HepG2 (cell line): ENCODE data around the gene TM4SF5. TPM values are rescaled to one million over a fixed set of nuclear protein-coding genes. Genes with fewer than 3 reads are reported as not detected.

Experiments
- ATF7 ChIP-seq, 2 experiments: fragments of 450-650 bp in 1 of 2; sonication (generic) in 1 of 2; formaldehyde crosslinking in 1 of 2; IDR thresholded peaks; 2 replicates each; pipeline versions ENCODE4 v1.4.0 to v1.6.1; 2016 to 2020; ENCODE audit warnings: antibody characterized with exemption in 1 of 2, mild to moderate bottlenecking in 1 of 2, missing genetic modification reagents in 1 of 2
- KAT7 ChIP-seq: IDR thresholded peaks from 2 replicates; pipeline ENCODE4 v1.6.1; 2018; ENCODE audit warnings: borderline replicate concordance, missing compliant biosample characterization
- MTF2 ChIP-seq: sonication (generic); formaldehyde crosslinking; IDR thresholded peaks from 2 replicates; pipeline ENCODE4 v1.5.0; 2020; ENCODE audit warnings: missing genetic modification reagents, borderline replicate concordance
- NFIC ChIP-seq: IDR thresholded peaks from 2 replicates; pipeline ENCODE4 v1.6.1; 2012; ENCODE audit warnings: mild to moderate bottlenecking, low read length, inconsistent platforms
- POGZ ChIP-seq: sonication (generic); formaldehyde crosslinking; IDR thresholded peaks from 2 replicates; pipeline ENCODE4 v1.4.0; 2020; ENCODE audit warnings: mild to moderate bottlenecking, missing genetic modification reagents
- TBX2 ChIP-seq: sonication (generic); formaldehyde crosslinking; IDR thresholded peaks from 2 replicates; pipeline ENCODE4 v1.5.0; 2020; ENCODE audit warnings: missing genetic modification reagents, mild to moderate bottlenecking, borderline replicate concordance
- TBX3 ChIP-seq: fragments of 450-650 bp; IDR thresholded peaks from 2 replicates; pipeline ENCODE4 v1.6.1; 2017; ENCODE audit warnings: antibody characterized with exemption, mild to moderate bottlenecking, inconsistent platforms, borderline replicate concordance
- YY1 ChIP-seq: IDR thresholded peaks from 2 replicates; pipeline ENCODE4 v1.6.1; 2011; ENCODE audit warnings: low read length, low read depth, moderate library complexity, mild to moderate bottlenecking; ENCODE audit not compliant: insufficient read depth, insufficient replicate concordance
- ZNF225 ChIP-seq: sonication (generic); formaldehyde crosslinking; IDR thresholded peaks from 2 replicates; pipeline ENCODE4 v1.4.0; 2020; ENCODE audit warnings: mild to moderate bottlenecking, missing genetic modification reagents
- ZNF24 ChIP-seq: fragments of 450-650 bp; IDR thresholded peaks from 2 replicates; pipeline ENCODE4 v1.6.1; 2017; ENCODE audit warnings: antibody characterized with exemption, mild to moderate bottlenecking
- ZNF274 ChIP-seq: sonication (generic); formaldehyde crosslinking; IDR thresholded peaks from 2 replicates; pipeline ENCODE4 v1.5.1; 2020; ENCODE audit warnings: mild to moderate bottlenecking, missing genetic modification reagents
- ZNF30 ChIP-seq: sonication (generic); formaldehyde crosslinking; IDR thresholded peaks from 2 replicates; pipeline ENCODE4 v1.5.0; 2020; ENCODE audit warnings: mild to moderate bottlenecking, missing genetic modification reagents
- ZNF343 ChIP-seq: sonication (generic); formaldehyde crosslinking; IDR thresholded peaks from 2 replicates; pipeline ENCODE4 v1.4.0; 2020; ENCODE audit warnings: mild to moderate bottlenecking, missing genetic modification reagents
- ZNF383 ChIP-seq: sonication (generic); formaldehyde crosslinking; IDR thresholded peaks from 2 replicates; pipeline ENCODE4 v1.4.0; 2020; ENCODE audit warnings: missing genetic modification reagents, mild to moderate bottlenecking, borderline replicate concordance
- ZNF460 ChIP-seq: sonication (generic); formaldehyde crosslinking; IDR thresholded peaks from 2 replicates; pipeline ENCODE4 v1.5.1; 2020; ENCODE audit warnings: missing genetic modification reagents, mild to moderate bottlenecking, borderline replicate concordance
- ZNF674 ChIP-seq: sonication (generic); formaldehyde crosslinking; IDR thresholded peaks from 2 replicates; pipeline ENCODE4 v1.5.0; 2020; ENCODE audit warnings: low read depth, mild to moderate bottlenecking, missing genetic modification reagents
- ZSCAN21 ChIP-seq: sonication (generic); formaldehyde crosslinking; IDR thresholded peaks from 2 replicates; pipeline ENCODE4 v1.8.0; 2022; ENCODE audit warnings: mild to moderate bottlenecking, missing genetic modification reagents, moderate library complexity, borderline replicate concordance
- polyA plus RNA-seq, 8 experiments: library from polyadenylated mRNA; depleted of rRNA in 3 of 8; stranded (reverse) in 7 of 8; unstranded in 1 of 8; fragments of >200 nt; fragmentation: Illumina TruSeq in 4 of 8; extraction: Trizol in 4 of 8; gene quantifications; 2 replicates each; pipeline versions ENCODE4 v1.2.1 to v1.2.3, GENCODE V29; 2011 to 2016; ENCODE audit warnings: low read depth in 4 of 8, missing spikeins in 1 of 8, mixed read lengths in 1 of 8; ENCODE audit not compliant: insufficient read depth in 1 of 8
- total RNA-seq, 5 experiments: library from RNA; depleted of rRNA; stranded (reverse); fragments of >200 nt; fragmentation: Illumina TruSeq; extraction: Trizol; gene quantifications; 2 replicates each; pipeline ENCODE4 v1.2.3, GENCODE V29; 2016; ENCODE audit warnings: low read depth in 1 of 5
- TF ChIP-seq, protein P1 (sequence below): sonication (generic); formaldehyde crosslinking; IDR thresholded peaks from 2 replicates; pipeline ENCODE4 v1.4.0; 2020; ENCODE audit warnings: missing genetic modification reagents, borderline replicate concordance
- TF ChIP-seq, protein P2 (sequence below): sonication (generic); formaldehyde crosslinking; IDR thresholded peaks from 2 replicates; pipeline ENCODE4 v1.5.1; 2020; ENCODE audit warnings: missing genetic modification reagents, mild to moderate bottlenecking, borderline replicate concordance
- TF ChIP-seq, protein P3 (sequence below): sonication (generic); formaldehyde crosslinking; IDR thresholded peaks from 2 replicates; pipeline ENCODE4 v1.8.1; 2022; ENCODE audit warnings: mild to moderate bottlenecking, missing genetic modification reagents

Gene TM4SF5
- total and polyA plus RNA-seq, 2 of the 13 experiments (the other 11 are each of a cell fraction or from before 2014, with no cell fraction given): 30.1 to 126 TPM

DNA sequence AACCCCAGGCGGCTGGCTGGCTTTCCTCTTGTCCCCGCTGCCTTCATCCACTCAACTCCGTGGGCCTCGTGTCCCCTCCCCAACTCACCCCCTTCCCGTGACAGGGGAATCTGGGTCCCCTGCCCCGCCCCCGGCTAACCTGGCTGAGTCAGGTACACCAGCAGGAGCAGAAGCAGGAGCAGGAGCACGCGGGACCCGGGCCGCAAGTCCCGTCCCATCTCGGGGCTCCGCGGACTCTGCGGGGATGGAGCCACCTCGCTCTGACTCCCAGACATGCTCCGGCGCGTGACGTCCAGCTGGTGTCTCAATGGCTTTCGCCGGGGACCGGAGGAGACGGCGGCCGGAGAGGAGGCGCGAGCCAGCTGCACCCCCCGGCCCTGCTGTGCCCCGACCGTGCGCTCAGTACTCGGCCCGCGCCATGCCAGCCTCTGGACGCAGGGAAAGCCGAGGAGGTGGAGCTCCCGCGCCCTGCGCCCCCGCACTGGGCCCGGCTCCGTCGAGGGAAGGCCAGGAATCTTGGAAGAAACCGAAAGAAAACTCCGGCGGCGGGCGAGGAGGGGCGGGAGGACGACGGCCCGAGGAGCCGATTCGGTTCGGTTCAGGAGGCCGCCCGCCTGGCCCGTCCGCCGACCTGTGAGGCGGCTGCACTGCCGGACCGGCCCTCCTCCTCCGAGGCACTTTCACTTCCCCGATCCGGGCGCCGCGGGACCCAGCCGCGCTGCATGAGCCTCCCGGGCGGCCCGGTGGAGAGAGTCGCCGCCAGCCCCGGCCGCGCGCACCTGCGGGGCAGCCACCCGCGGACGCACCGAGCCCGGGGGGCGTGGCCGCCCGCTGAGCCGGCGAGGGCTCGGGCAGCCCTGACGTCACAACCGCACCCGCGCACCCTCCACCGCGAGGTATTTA, 32.3 kb upstream of the TM4SF5 start, which contains the start of the genes CXCL16 and ZMYND15 (continued):
- TF ChIP-seq, protein P1, sequence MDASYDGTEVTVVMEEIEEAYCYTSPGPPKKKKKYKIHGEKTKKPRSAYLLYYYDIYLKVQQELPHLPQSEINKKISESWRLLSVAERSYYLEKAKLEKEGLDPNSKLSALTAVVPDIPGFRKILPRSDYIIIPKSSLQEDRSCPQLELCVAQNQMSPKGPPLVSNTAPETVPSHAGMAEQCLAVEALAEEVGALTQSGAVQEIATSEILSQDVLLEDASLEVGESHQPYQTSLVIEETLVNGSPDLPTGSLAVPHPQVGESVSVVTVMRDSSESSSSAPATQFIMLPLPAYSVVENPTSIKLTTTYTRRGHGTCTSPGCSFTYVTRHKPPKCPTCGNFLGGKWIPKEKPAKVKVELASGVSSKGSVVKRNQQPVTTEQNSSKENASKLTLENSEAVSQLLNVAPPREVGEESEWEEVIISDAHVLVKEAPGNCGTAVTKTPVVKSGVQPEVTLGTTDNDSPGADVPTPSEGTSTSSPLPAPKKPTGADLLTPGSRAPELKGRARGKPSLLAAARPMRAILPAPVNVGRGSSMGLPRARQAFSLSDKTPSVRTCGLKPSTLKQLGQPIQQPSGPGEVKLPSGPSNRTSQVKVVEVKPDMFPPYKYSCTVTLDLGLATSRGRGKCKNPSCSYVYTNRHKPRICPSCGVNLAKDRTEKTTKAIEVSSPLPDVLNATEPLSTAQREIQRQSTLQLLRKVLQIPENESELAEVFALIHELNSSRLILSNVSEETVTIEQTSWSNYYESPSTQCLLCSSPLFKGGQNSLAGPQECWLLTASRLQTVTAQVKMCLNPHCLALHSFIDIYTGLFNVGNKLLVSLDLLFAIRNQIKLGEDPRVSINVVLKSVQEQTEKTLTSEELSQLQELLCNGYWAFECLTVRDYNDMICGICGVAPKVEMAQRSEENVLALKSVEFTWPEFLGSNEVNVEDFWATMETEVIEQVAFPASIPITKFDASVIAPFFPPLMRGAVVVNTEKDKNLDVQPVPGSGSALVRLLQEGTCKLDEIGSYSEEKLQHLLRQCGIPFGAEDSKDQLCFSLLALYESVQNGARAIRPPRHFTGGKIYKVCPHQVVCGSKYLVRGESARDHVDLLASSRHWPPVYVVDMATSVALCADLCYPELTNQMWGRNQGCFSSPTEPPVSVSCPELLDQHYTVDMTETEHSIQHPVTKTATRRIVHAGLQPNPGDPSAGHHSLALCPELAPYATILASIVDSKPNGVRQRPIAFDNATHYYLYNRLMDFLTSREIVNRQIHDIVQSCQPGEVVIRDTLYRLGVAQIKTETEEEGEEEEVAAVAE (CRISPR knock-in tag): no peak
- TF ChIP-seq, protein P2, sequence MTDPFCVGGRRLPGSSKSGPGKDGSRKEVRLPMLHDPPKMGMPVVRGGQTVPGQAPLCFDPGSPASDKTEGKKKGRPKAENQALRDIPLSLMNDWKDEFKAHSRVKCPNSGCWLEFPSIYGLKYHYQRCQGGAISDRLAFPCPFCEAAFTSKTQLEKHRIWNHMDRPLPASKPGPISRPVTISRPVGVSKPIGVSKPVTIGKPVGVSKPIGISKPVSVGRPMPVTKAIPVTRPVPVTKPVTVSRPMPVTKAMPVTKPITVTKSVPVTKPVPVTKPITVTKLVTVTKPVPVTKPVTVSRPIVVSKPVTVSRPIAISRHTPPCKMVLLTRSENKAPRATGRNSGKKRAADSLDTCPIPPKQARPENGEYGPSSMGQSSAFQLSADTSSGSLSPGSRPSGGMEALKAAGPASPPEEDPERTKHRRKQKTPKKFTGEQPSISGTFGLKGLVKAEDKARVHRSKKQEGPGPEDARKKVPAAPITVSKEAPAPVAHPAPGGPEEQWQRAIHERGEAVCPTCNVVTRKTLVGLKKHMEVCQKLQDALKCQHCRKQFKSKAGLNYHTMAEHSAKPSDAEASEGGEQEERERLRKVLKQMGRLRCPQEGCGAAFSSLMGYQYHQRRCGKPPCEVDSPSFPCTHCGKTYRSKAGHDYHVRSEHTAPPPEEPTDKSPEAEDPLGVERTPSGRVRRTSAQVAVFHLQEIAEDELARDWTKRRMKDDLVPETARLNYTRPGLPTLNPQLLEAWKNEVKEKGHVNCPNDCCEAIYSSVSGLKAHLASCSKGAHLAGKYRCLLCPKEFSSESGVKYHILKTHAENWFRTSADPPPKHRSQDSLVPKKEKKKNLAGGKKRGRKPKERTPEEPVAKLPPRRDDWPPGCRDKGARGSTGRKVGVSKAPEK: 0 out of 2 replicates have a peak, but pooled peaks have one; percentile 24
- TF ChIP-seq MTF2 (peak; percentile 80; the same call in 1 of the 2 replicates), ZSCAN21 (CRISPR knock-in tag) (peak; percentile 37; the same call in 1 of the 2 replicates), ZNF460 (CRISPR knock-in tag) (no peak), ZNF674 (CRISPR knock-in tag) (no peak), TBX3 (no peak), YY1 (peak; percentile 6), ZNF343 (CRISPR knock-in tag) (peak; percentile 75; the same call in 1 of the 2 replicates), NFIC (no peak), ZNF225 (CRISPR knock-in tag) (peak; percentile 63; the same call in 1 of the 2 replicates), ZNF383 (CRISPR knock-in tag) (peak; percentile 67; the same call in 1 of the 2 replicates), ZNF24 (no peak), ZNF30 (CRISPR knock-in tag) (peak; percentile 73; the same call in 1 of the 2 replicates), POGZ (peak; percentile 54; the same call in 1 of the 2 replicates), ATF7 (IDR thresholded peaks at IDR 0.05) (no peak), ATF7 (CRISPR knock-in tag; IDR thresholded peaks at IDR 0.05) (peak; percentile 64; the same call in 1 of the 2 replicates), TBX2 (CRISPR knock-in tag) (peak; percentile 58; the same call in 1 of the 2 replicates), ZNF274 (CRISPR knock-in tag) (peak; percentile 82), KAT7 (CRISPR knock-in tag) (peak; percentile 42; the same call in 1 of the 2 replicates)
- TF ChIP-seq, protein P3, sequence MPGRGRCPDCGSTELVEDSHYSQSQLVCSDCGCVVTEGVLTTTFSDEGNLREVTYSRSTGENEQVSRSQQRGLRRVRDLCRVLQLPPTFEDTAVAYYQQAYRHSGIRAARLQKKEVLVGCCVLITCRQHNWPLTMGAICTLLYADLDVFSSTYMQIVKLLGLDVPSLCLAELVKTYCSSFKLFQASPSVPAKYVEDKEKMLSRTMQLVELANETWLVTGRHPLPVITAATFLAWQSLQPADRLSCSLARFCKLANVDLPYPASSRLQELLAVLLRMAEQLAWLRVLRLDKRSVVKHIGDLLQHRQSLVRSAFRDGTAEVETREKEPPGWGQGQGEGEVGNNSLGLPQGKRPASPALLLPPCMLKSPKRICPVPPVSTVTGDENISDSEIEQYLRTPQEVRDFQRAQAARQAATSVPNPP: no peak
